ENCODE results near the gene CDH23.

GRCh38 chr10:71690094-71690720, 293.5 kb downstream of the CDH23 start:
- no peak for TF ChIP-seq CTCF (IDR thresholded peaks at IDR 0.05)
- no peak for TF ChIP-seq EZH2 (IDR thresholded peaks at IDR 0.05; ENCODE audit: borderline replicate concordance, insufficient read depth, low read depth, low read length, poor library complexity, severe bottlenecking)
